MCF 10A (cell line): ENCODE measurements around the gene OSMR. TPM values are rescaled to one million over a fixed set of nuclear protein-coding genes. Genes with fewer than 3 reads are reported as not detected.

ENCODE experiments used
- BruUV-seq: library from RNA; stranded (reverse); fragments of 400-500 nt; replicated peaks from 2 replicates; lab custom pipeline; 2021; lab: Mats Ljungman, UMichigan
- CTCF ChIA-PET: fragments of 300-600 bp; sonication (Branson Sonifier 250); formaldehyde crosslinking; extraction: SDS; loops from one replicate; lab custom pipeline; 2021; ENCODE audit warnings: antibody characterized with exemption, inconsistent platforms; lab: Yijun Ruan, JAX
- POLR2A ChIA-PET: fragments of 300-600, 350-650 bp; sonication (Branson Sonifier 250); formaldehyde crosslinking; extraction: SDS; loops from one replicate; lab custom pipeline; 2020; ENCODE audit warnings: antibody characterized with exemption, inconsistent platforms; lab: Yijun Ruan, JAX
- DNase-seq: peaks from one replicate; pipeline ENCODE4 v3.0.0-alpha.2; 2018; ENCODE audit not compliant: unreplicated experiment
- H3K27ac Mint-ChIP-seq: one replicate; pipeline ENCODE4 v1.8.0; 2022; ENCODE audit warnings: mild to moderate bottlenecking, low read depth, mixed read lengths; ENCODE audit not compliant: unreplicated experiment
- H3K27me3 Mint-ChIP-seq: one replicate; pipeline ENCODE4 v1.8.0; 2022; ENCODE audit warnings: mixed read lengths; ENCODE audit not compliant: insufficient read depth, unreplicated experiment
- H3K36me3 Mint-ChIP-seq: one replicate; pipeline ENCODE4 v1.8.0; 2022; ENCODE audit warnings: mild to moderate bottlenecking, moderate library complexity, mixed read lengths; ENCODE audit not compliant: insufficient read depth, unreplicated experiment
- H3K4me1 Mint-ChIP-seq: one replicate; pipeline ENCODE4 v1.8.0; 2022; ENCODE audit warnings: mixed read lengths; ENCODE audit not compliant: insufficient read depth, unreplicated experiment
- H3K4me3 Mint-ChIP-seq: one replicate; pipeline ENCODE4 v1.8.0; 2022; ENCODE audit warnings: mild to moderate bottlenecking, moderate library complexity, mixed read lengths; ENCODE audit not compliant: unreplicated experiment
- H3K9me3 Mint-ChIP-seq: one replicate; pipeline ENCODE4 v1.8.0; 2022; ENCODE audit warnings: mixed read lengths; ENCODE audit not compliant: unreplicated experiment
- intact Hi-C: fragments of 100-400 bp; cut with micrococcal nuclease; formaldehyde crosslinking; loops from 2 replicates; pipeline ENCODE4 v1.14.1; 2022
- total RNA-seq: library from RNA; stranded (reverse); gene quantifications from 2 replicates; pipeline ENCODE4 v1.2.3, GENCODE V29; 2022
- TF ChIP-seq, protein P1 (sequence below): fragments of 200-600 bp; IDR thresholded peaks from one replicate; pipeline ENCODE4 v1.8.0; 2022; ENCODE audit warnings: antibody characterized with exemption, mild to moderate bottlenecking; ENCODE audit not compliant: unreplicated experiment

The OSMR gene
- total RNA-seq, 1 experiment from 2014 or later, result 89.1 TPM

DNA sequence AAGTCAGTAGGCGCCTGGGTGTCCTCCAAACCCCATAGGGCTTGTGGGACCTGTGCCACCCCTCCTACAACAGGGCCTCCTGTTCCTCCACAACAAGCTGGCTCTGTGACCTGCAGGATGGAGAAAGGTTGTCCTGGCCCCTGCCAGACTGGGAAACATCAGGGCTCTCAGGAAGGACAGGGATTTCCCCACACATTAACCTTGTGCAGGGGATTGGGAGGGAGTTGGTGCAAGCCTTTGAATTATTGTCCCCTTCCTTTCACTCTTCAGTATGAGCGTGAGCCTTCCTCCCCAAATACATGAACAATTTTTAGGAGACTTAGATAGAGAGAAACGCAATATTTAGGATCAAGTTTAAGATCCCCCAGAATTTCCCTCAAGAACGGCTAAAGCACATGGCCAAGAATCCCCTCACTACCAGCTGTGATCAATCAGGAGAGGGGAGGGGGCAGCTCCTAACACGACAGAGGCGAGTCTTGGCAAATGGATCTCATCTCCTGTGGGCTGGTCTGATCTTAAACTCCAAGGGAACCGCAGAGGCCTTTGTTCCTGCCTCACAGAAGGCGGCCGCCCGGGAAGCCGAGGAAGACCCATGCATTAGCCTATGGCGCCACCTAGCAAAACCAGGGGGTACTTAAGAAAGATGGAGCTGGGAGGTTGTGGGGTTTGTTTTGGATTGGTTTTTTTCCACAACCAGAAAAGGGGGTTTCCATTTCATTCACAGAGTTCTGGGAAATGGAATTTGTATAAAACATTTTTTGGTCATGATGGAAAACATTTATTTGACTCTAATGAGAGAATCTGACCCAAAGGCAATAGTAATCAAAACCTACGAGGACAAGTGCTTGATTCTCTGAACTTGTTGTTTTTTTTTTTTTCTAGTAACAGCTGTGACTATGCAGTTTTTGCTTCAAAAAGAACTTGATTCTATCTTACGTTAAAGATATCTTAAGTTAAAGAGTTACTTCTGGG, 36.1 kb upstream of the OSMR start:
- POLR2A ChIA-PET, result interaction anchor here (0.5 to 3.3 kb wide), 9 partner anchors 27 to 1978 kb away, joined by 3 to 13 read pairs (median 3); no protein-coding TSS in a partner anchor
- Mint-ChIP-seq H3K4me3 (no peak overlapping the region), H3K4me1 (peaks cover 31% of the 10 kb centered on the region), H3K27me3 (no peaks in the 10 kb centered on the region), H3K9me3 (no peaks in the 10 kb centered on the region), H3K36me3 (no peaks in the 10 kb centered on the region), H3K27ac (no peak overlapping the region)
- intact Hi-C loops, result loop anchor here (1.0 to 5.0 kb wide), 7 partner anchors 113 to 542 kb away; partner anchors contain the start of gene LIFR
- TF ChIP-seq, protein P1, sequence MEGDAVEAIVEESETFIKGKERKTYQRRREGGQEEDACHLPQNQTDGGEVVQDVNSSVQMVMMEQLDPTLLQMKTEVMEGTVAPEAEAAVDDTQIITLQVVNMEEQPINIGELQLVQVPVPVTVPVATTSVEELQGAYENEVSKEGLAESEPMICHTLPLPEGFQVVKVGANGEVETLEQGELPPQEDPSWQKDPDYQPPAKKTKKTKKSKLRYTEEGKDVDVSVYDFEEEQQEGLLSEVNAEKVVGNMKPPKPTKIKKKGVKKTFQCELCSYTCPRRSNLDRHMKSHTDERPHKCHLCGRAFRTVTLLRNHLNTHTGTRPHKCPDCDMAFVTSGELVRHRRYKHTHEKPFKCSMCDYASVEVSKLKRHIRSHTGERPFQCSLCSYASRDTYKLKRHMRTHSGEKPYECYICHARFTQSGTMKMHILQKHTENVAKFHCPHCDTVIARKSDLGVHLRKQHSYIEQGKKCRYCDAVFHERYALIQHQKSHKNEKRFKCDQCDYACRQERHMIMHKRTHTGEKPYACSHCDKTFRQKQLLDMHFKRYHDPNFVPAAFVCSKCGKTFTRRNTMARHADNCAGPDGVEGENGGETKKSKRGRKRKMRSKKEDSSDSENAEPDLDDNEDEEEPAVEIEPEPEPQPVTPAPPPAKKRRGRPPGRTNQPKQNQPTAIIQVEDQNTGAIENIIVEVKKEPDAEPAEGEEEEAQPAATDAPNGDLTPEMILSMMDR, result peak; percentile 84
- DNase-seq, result peak; percentile 88
- CTCF ChIA-PET, result interaction anchor here (0.6 to 19.0 kb wide), 52 partner anchors 9 to 1492 kb away, joined by 3 to 250 read pairs (median 4); no protein-coding TSS in a partner anchor
- BruUV-seq, result no TSS peak

- H3K4me1 Mint-ChIP-seq, result peaks cover 9% of the 10 kb centered on the region
- no peaks in the 10 kb centered on the region for H3K27me3 Mint-ChIP-seq
- ChIA-PET POLR2A (interaction anchor here (0.8 to 1.0 kb wide), 2 partner anchors 22 to 264 kb away, joined by 3 read pairs; no protein-coding TSS in a partner anchor), CTCF (interaction anchor here (0.7 to 19.0 kb wide), 7 partner anchors 13 to 431 kb away, joined by 3 to 250 read pairs (median 4); no protein-coding TSS in a partner anchor)
- no peak for DNase-seq
- no TSS peak for BruUV-seq
- H3K36me3 Mint-ChIP-seq, result no peaks in the 10 kb centered on the region
- TF ChIP-seq, protein P1, result no peak
- H3K27ac Mint-ChIP-seq, result no peak overlapping the region
- H3K4me3 Mint-ChIP-seq, result no peak overlapping the region
- H3K9me3 Mint-ChIP-seq, result no peaks in the 10 kb centered on the region
- intact Hi-C loops, result loop anchor here (5.0 kb wide), 1 partner anchor 548 kb away; no protein-coding TSS in a partner anchor
Observed at GRCh38 chr5:38814879-38815278, 30.9 kb upstream of the OSMR start.

DNA sequence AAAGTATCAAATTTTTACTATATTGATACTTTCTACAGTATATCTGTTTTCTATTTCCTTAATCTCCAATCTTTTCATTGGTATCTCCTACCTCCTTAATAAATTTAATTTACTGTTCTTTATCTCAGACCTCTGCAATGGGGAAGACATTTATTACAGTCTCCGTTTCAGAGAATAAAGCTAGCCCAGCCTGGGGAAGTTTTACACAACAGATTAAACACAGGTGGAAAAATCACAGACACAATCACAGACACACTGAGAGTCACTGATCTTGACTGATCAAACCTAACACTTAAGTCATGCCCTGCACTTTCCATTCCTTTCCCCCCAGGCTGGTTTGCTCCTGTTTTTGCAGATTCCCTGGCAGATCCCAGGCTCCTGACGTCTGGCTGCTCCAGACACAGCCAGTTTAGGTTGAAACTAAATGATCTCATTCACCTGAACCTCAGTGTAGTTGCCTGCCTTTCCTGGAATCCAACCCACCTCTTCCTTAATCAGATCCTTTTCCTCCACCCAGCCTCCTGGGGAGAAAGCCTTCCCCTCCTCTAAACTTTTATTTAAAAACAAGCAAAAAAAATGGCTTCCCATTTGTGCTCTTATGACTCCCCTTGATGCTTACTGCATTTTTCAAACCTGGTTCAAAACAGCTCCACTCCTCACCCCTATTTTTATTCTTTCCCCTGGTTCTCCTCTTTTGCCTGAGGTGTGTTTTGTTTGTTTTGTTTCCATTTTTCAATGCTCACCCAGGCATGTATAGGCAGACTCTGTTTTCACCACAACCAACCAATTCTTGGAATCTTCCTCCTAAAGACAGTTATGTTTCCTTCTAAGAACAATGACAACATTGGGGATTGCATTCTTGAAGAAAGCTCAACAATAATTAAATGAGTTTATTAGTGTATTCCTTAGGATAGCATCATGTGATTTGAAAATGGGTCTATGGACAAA, 29.5 kb upstream of the OSMR start:
- peak overlapping the region; percentile 53 for H3K27ac Mint-ChIP-seq
- ChIA-PET CTCF (interaction anchor here (0.6 to 19.0 kb wide), 7 partner anchors 9 to 374 kb away, joined by 3 to 250 read pairs (median 4); no protein-coding TSS in a partner anchor), POLR2A (interaction anchor here (0.5 to 1.7 kb wide), 6 partner anchors 14 to 375 kb away, joined by 3 to 7 read pairs (median 5); no protein-coding TSS in a partner anchor)
- H3K4me3 Mint-ChIP-seq, result no peak overlapping the region
- TF ChIP-seq, protein P1, result no peak
- no TSS peak for BruUV-seq
- peaks cover 8% of the 10 kb centered on the region for H3K4me1 Mint-ChIP-seq
- H3K9me3 Mint-ChIP-seq, result no peaks in the 10 kb centered on the region
- H3K36me3 Mint-ChIP-seq, result no peaks in the 10 kb centered on the region
- peak; percentile 88 for DNase-seq
- intact Hi-C loops, result no loop called here
- no peaks in the 10 kb centered on the region for H3K27me3 Mint-ChIP-seq
